K562 (cell line): ENCODE data around the gene PBX2. TPM values are rescaled to one million over a fixed set of nuclear protein-coding genes. Genes with fewer than 3 reads are reported as not detected.

Experiments used
- ATF7 ChIP-seq: fragments of 450-650 bp; IDR thresholded peaks from 2 replicates; pipeline ENCODE4 v1.7.1; 2014; ENCODE audit warnings: mild to moderate bottlenecking, moderate library complexity
- CHAMP1 ChIP-seq: fragments of 450-650 bp; IDR thresholded peaks from 2 replicates; pipeline ENCODE4 v1.6.1; 2016; ENCODE audit warnings: mild to moderate bottlenecking
- CREBBP ChIP-seq: IDR thresholded peaks from one replicate; pipeline ENCODE4 v1.6.1; 2012; ENCODE audit warnings: low read depth, mild to moderate bottlenecking, control low read depth, inconsistent platforms, low read length
- FIP1L1 ChIP-seq: fragments of 200-400 bp; formaldehyde crosslinking; IDR thresholded peaks from 2 replicates; pipeline ENCODE4 v1.6.1; 2018; ENCODE audit warnings: mild to moderate bottlenecking, low read depth, low read length; ENCODE audit not compliant: poor library complexity, severe bottlenecking
- FOS ChIP-seq: IDR thresholded peaks from 3 replicates; pipeline ENCODE4 v1.6.1; 2011; ENCODE audit not compliant: insufficient read length; ENCODE audit errors: extremely low read depth
- GMEB1 ChIP-seq: fragments of 250-450 bp; sonication (Bioruptor Pico); IDR thresholded peaks from 2 replicates; pipeline ENCODE4 v1.4.0; 2020; ENCODE audit warnings: mild to moderate bottlenecking
- HNRNPK ChIP-seq: fragments of 200-400 bp; formaldehyde crosslinking; IDR thresholded peaks from one replicate; pipeline ENCODE4 v1.6.1; 2018; ENCODE audit warnings: mild to moderate bottlenecking, low read depth, low read length; ENCODE audit not compliant: poor library complexity, severe bottlenecking
- JUN ChIP-seq, 2 experiments: sonication (generic) in 1 of 2; formaldehyde crosslinking in 1 of 2; IDR thresholded peaks; 2 replicates each; pipeline versions ENCODE4 v1.6.1 to v1.8.0; 2012 to 2022; ENCODE audit warnings: borderline replicate concordance in 2 of 2, mild to moderate bottlenecking in 2 of 2, improper control_type of control experiment in 1 of 2, low read depth in 1 of 2, low read length in 1 of 2, missing genetic modification reagents in 1 of 2
- KDM4B ChIP-seq, 2 experiments: fragments of 450-650 bp in 1 of 2; sonication (generic) in 1 of 2; IDR thresholded peaks; 2 replicates each; pipeline ENCODE4 v1.6.1; 2016 to 2017; ENCODE audit warnings: borderline replicate concordance in 2 of 2, antibody characterized with exemption in 1 of 2, low read depth in 1 of 2, mild to moderate bottlenecking in 1 of 2
- MYC ChIP-seq, 2 experiments: fragments of 250-450 bp in 1 of 2; sonication (Bioruptor Pico) in 1 of 2; IDR thresholded peaks; 2 replicates each; pipeline versions ENCODE4 v1.5.1 to v1.6.1; 2012 to 2021; ENCODE audit warnings: low read depth in 2 of 2, borderline replicate concordance in 1 of 2, improper control_type of control experiment in 1 of 2, low read length in 1 of 2, mild to moderate bottlenecking in 1 of 2, moderate library complexity in 1 of 2
- NBN ChIP-seq: fragments of 450-650 bp; IDR thresholded peaks from 2 replicates; pipeline ENCODE4 v1.6.1; 2016; ENCODE audit warnings: low read depth, mild to moderate bottlenecking
- NRF1 ChIP-seq, 2 experiments: fragments of 450-650 bp; IDR thresholded peaks in 1 of 2; conservative IDR thresholded peaks in 1 of 2; 2 replicates each; pipeline ENCODE4 v1.6.1; 2014; ENCODE audit warnings: mild to moderate bottlenecking in 2 of 2
- RB1 ChIP-seq: fragments of 450-650 bp; IDR thresholded peaks from 2 replicates; pipeline ENCODE4 v1.6.1; 2017; ENCODE audit warnings: low read depth, mild to moderate bottlenecking
- RBM25 ChIP-seq: fragments of 200-400 bp; formaldehyde crosslinking; IDR thresholded peaks from 2 replicates; pipeline ENCODE4 v1.6.1; 2018; ENCODE audit warnings: low read length, low read depth, moderate library complexity; ENCODE audit not compliant: severe bottlenecking
- SAFB ChIP-seq: fragments of 200-400 bp; formaldehyde crosslinking; IDR thresholded peaks from 2 replicates; pipeline ENCODE4 v1.6.1; 2017; ENCODE audit warnings: low read depth, low read length, borderline replicate concordance
- TFAP4 ChIP-seq: sonication (generic); formaldehyde crosslinking; IDR thresholded peaks from 2 replicates; pipeline ENCODE4 v1.8.0; 2022; ENCODE audit warnings: missing genetic modification reagents, mild to moderate bottlenecking, moderate library complexity, borderline replicate concordance
- ZKSCAN1 ChIP-seq: fragments of 150-350 bp; IDR thresholded peaks from 2 replicates; pipeline ENCODE4 v1.6.1; 2016; ENCODE audit warnings: low read depth, low read length
- ZNF274 ChIP-seq: IDR thresholded peaks from 2 replicates; pipeline ENCODE4 v1.6.1; 2011; ENCODE audit warnings: low read depth, mild to moderate bottlenecking, low read length, moderate library complexity, borderline replicate concordance
- ZNF347 ChIP-seq: fragments of 450-650 bp; formaldehyde crosslinking; IDR thresholded peaks from 2 replicates; pipeline ENCODE4 v1.4.0; 2020; ENCODE audit warnings: low read depth, mild to moderate bottlenecking, moderate library complexity
- ZNF449 ChIP-seq: fragments of 250-450 bp; sonication (Bioruptor Pico); IDR thresholded peaks from 2 replicates; pipeline ENCODE4 v1.8.0; 2022; ENCODE audit warnings: moderate library complexity, mild to moderate bottlenecking, inconsistent platforms
- polyA plus RNA-seq, 8 experiments: library from polyadenylated mRNA; depleted of rRNA in 4 of 8; stranded (reverse) in 5 of 8; unstranded in 3 of 8; fragments of >200 nt; fragmentation: Nextera tagmentation in 2 of 8; fragmentation: Illumina TruSeq in 1 of 8; extraction: Ambion mirVana in 2 of 8; extraction: Trizol in 1 of 8; gene quantifications; 2 replicates each; pipeline versions ENCODE4 v1.2.1 to v1.2.3, GENCODE V29; 2011 to 2014; ENCODE audit warnings: inconsistent platforms in 1 of 8, missing spikeins in 1 of 8
- total RNA-seq, 7 experiments: library from RNA; depleted of rRNA in 6 of 7; stranded (reverse); fragments of >200 nt in 6 of 7; fragmentation: Illumina TruSeq in 2 of 7; extraction: Trizol in 2 of 7; gene quantifications; 2 replicates each; pipeline versions ENCODE4 v1.2.1 to v1.2.3, GENCODE V29; 2011 to 2021; ENCODE audit warnings: low replicate concordance in 1 of 7

Gene PBX2
- total and polyA plus RNA-seq, 9 of the 15 experiments (the other 6 are each of a cell fraction or from before 2014, with no cell fraction given), result 1.9 to 134 (median 62.5) TPM

- TF ChIP-seq ZNF449 (CRISPR knock-in tag) (no peak), JUN (IDR thresholded peaks at IDR 0.05; ENCODE audit: borderline replicate concordance, low read depth, low read length) (peak; percentile 32; the same call in 1 of the 2 replicates), JUN (CRISPR knock-in tag; IDR thresholded peaks at IDR 0.05; ENCODE audit: borderline replicate concordance) (no peak), GMEB1 (no peak), FIP1L1 (no peak), FOS (peak; percentile 98), KDM4B (IDR thresholded peaks at IDR 0.05; ENCODE audit: borderline replicate concordance in 2 of 2, low read depth in 1 of 2) (no peak), SAFB (no peak), ZNF347 (CRISPR knock-in tag) (no peak), ZNF274 (no peak), ATF7 (peak; percentile 76), MYC (IDR thresholded peaks at IDR 0.05; ENCODE audit: low read depth, low read length) (peak; percentile 38; the same call in 1 of the 2 replicates), MYC (CRISPR knock-in tag; IDR thresholded peaks at IDR 0.05; ENCODE audit: borderline replicate concordance, low read depth) (no peak), CHAMP1 (no peak), CREBBP (no peak), RB1 (no peak; the same call in 1 of the 2 replicates), NRF1 (conservative IDR thresholded peaks at IDR 0.05 in 1 of 2, IDR thresholded peaks at IDR 0.05 in 1 of 2) (peak; percentile 97), ZKSCAN1 (no peak), TFAP4 (CRISPR knock-in tag) (peak; percentile 68; the same call in 1 of the 2 replicates), HNRNPK (no peak), NBN (no peak), RBM25 (peak; percentile 99)
These were observed 12.0 kb downstream of the PBX2 start, which contains the start of gene RNF5 (continued) for GRCh38 chr6:32177788-32178546.
